ENCODE results near the gene HOXA9. TPM values are rescaled to one million over a fixed set of nuclear protein-coding genes. Genes with fewer than 3 reads are reported as not detected.

Gene HOXA9
- total and polyA plus RNA-seq, 2 of the 8 experiments (the other 6 are each of a cell fraction or from before 2014, with no cell fraction given): not detected

DNA sequence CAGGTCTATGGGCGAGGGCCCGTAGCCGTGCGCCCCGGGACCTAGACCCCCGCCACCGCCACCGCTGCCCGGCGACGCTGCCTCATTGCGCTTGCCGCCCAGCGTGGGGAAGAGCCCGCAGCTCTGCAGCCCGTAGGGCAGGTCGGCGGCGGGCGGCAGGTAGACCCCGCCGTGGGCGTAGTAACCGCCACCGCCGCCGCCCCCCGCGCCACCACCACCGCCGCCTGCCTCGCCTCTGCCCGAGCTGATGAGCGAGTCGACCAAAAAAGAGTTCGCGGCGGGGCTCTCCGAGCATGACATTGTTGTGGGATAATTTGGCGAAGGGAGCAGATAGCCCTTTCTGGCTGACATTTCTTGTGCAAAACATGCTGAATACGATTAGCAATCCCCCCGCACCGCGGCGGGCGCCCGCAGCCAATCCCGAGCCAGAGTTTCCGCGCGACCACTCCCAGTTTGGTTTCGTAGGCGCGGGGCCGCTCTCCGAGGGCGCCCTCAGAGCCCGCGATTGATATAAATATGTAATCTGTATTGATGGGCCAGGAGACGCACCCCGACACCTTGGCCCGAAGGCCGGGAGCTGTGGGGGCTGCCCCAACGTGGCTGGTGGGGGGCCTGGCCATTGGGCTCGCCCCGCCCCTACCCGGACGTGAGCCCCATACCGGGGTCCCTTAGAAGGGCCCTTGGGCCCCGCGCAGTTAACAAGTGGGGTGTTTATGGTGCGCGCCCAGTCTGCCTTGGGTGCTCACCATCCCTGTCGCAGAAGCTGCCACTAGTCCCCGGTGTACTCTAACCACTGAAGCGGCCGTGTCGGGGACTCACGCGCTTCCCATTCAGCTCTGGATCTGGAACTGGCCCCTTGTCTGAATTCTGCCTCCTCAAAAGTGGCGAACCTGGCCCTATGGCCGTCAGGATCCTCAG lies 8.9 kb upstream of the HOXA9 start, which contains the start of gene HOXA10:
Gene HOXA10, minus strand, starts transcription at position 365 of the 918 bp plus-strand sequence. Its CDS starts 14 bp downstream, at position 351.
- H2AK5ac ChIP-seq (ENCODE audit: low read depth, low read length): no peak within 1 kb of the TSS
- H3K79me2 ChIP-seq (ENCODE audit: control insufficient read depth in 1 of 2, insufficient read depth in 2 of 2, low read length in 2 of 2): no peaks in the 10 kb centered on the region
- DNase-seq (ENCODE audit: low read depth in 1 of 2, low spot score in 2 of 2): peak in 1 of 2 experiments; percentile 69
- H3K18ac ChIP-seq (ENCODE audit: extremely low read depth, low read length): no peak within 1 kb of the TSS; the same call in 1 of the 2 replicates
- peak within 1 kb of the TSS; percentile 62; the same call in 1 of the 2 replicates for H4K8ac ChIP-seq (ENCODE audit: extremely low read depth, insufficient read depth, low read length)
- H4K91ac ChIP-seq (replicated peaks; ENCODE audit: insufficient read length, low read length): no peak within 1 kb of the TSS
- no peaks in the 10 kb centered on the region; the same call in 1 of the 2 replicates for H3K23me2 ChIP-seq (ENCODE audit: low read depth, low read length)
- no peak within 1 kb of the TSS for H3K23ac ChIP-seq (ENCODE audit: insufficient read length)
- FAIRE-seq: no peak
- no peak for TF ChIP-seq MAFK (IDR thresholded peaks at IDR 0.05; ENCODE audit: low read depth, low read length)
- TF ChIP-seq CBX8 (IDR thresholded peaks at IDR 0.05; ENCODE audit: borderline replicate concordance, low read depth, low read length): 0 out of 2 replicates have a peak, but pooled peaks have one; percentile 16
- peak; percentile 25 for TF ChIP-seq SUZ12 (IDR thresholded peaks at IDR 0.05; ENCODE audit: low read length)
- H2BK5ac ChIP-seq (ENCODE audit: low read depth, low read length): no peak within 1 kb of the TSS
- no peak within 1 kb of the TSS for H2AFZ ChIP-seq (ENCODE audit: low read length)
- no peak within 1 kb of the TSS for H2BK120ac ChIP-seq (replicated peaks; ENCODE audit: low read depth, low read length)
- WGBS, 2 experiments (ENCODE audit: extremely low coverage in 1 of 2, insufficient coverage in 1 of 2, insufficient read length in 1 of 2, insufficient replicate concordance in 2 of 2, low coverage in 1 of 2, low lambda C conversion rate in 2 of 2, missing lambda C conversion rate in 1 of 2): 10% methylated on average over 53 of the region's 82 CpGs; no CpG with 5 or more reads in 1 of the 2 experiments
- no peaks in the 10 kb centered on the region for H3K79me1 ChIP-seq (ENCODE audit: low read depth, low read length)
- H3K14ac ChIP-seq (ENCODE audit: insufficient read length): no peak within 1 kb of the TSS
- POLR2A ChIA-PET (ENCODE audit: partially characterized antibody): no interaction called here
- peaks cover 4 to 11% (median 5%) of the 10 kb centered on the region in 4 experiments; a peak in 5 of 7 replicates for H3K4me1 ChIP-seq (replicated peaks in 1 of 4; ENCODE audit: control insufficient read depth in 3 of 4, insufficient read depth in 4 of 4, low read length in 3 of 4)
- H3K27ac ChIP-seq (ENCODE audit: low read depth, low read length): no peak within 1 kb of the TSS
- H3K9ac ChIP-seq (replicated peaks in 1 of 4; ENCODE audit: extremely low read depth in 1 of 4, low read depth in 3 of 4, low read length in 3 of 4): no peak within 1 kb of the TSS
- H2BK20ac ChIP-seq (ENCODE audit: low read length): no peak within 1 kb of the TSS
- no peak within 1 kb of the TSS for H4K5ac ChIP-seq (ENCODE audit: insufficient read length, low read depth, low read length)
- H3K36me3 ChIP-seq (ENCODE audit: control insufficient read depth in 2 of 4, insufficient read depth in 4 of 4, low read length in 3 of 4): peaks cover 0 to 18% (median 0%) of the 10 kb centered on the region in 4 experiments; a peak in 1 of 8 replicates
- no peak within 1 kb of the TSS for H2BK12ac ChIP-seq (ENCODE audit: low read depth, low read length)
- no peak within 1 kb of the TSS for H3K56ac ChIP-seq (replicated peaks; ENCODE audit: insufficient read length, low read depth, low read length)
- peaks cover 36 to 57% of the 10 kb centered on the region in 2 experiments for H4K20me1 ChIP-seq (replicated peaks in 1 of 2; ENCODE audit: control insufficient read depth in 1 of 2, insufficient read depth in 2 of 2, low read length in 2 of 2)
- H2BK15ac ChIP-seq (ENCODE audit: low read length): no peak within 1 kb of the TSS
- H3K9me3 ChIP-seq (ENCODE audit: insufficient read depth in 2 of 2, low read depth in 1 of 2, low read length in 1 of 2): no peaks in the 10 kb centered on the region; a peak in 1 of 4 replicates
- H3K4me3 ChIP-seq (ENCODE audit: extremely low read depth in 1 of 4, insufficient read depth in 2 of 4, low read depth in 3 of 4, low read length in 4 of 4): peak within 1 kb of the TSS in 1 of 4 experiments; percentile 36; a peak in 2 of 8 replicates
- H3K4ac ChIP-seq (replicated peaks; ENCODE audit: insufficient read length, low read depth, low read length): no peak within 1 kb of the TSS
- CTCF ChIA-PET (ENCODE audit: partially characterized antibody): interaction anchor here (0.8 to 5.4 kb wide), 6 partner anchors 9 to 30 kb away, joined by 3 to 20 read pairs (median 4); partner anchors contain the start of genes HOXA11, HOXA5 and HOXA9
- H3K27me3 ChIP-seq (replicated peaks in 1 of 4; ENCODE audit: control insufficient read depth in 3 of 4, extremely low read depth in 1 of 4, insufficient read depth in 3 of 4, low read length in 3 of 4): peaks cover 95 to 100% (median 99%) of the 10 kb centered on the region in 4 experiments
- H3K4me2 ChIP-seq (ENCODE audit: insufficient read depth in 1 of 2, low read depth in 2 of 2, low read length in 2 of 2): peak within 1 kb of the TSS; percentile 19 to 46; a peak in 3 of 4 replicates

Measured in H1 (cell line).